ENCODE data around the gene VWF. TPM values are rescaled to one million over a fixed set of nuclear protein-coding genes. Genes with fewer than 3 reads are reported as not detected.

The VWF gene
- total and polyA plus RNA-seq, 2 donors (not counting 1 experiment from before 2014, with no cell fraction given): not detected

- no peaks in the 10 kb centered on the region for H3K36me3 ChIP-seq (replicated peaks in 1 of 2; ENCODE audit: control extremely low read depth in 1 of 2, control insufficient read depth in 1 of 2, extremely low read depth in 1 of 2, insufficient read depth in 2 of 2, low read length in 1 of 2)
- peaks cover 0 to 8% (median under 1%) of the 10 kb centered on the region in 4 experiments for H3K27me3 ChIP-seq (replicated peaks in 1 of 4; ENCODE audit: control extremely low read depth in 1 of 4, control insufficient read depth in 3 of 4, insufficient read depth in 4 of 4, low read length in 3 of 4)
- DNase-seq: no peak
- H3K4me1 ChIP-seq (ENCODE audit: control insufficient read depth in 2 of 2, insufficient read depth in 2 of 2, low read length in 2 of 2): no peaks in the 10 kb centered on the region
- TF ChIP-seq EZH2 (IDR thresholded peaks at IDR 0.05; ENCODE audit: borderline replicate concordance, insufficient read depth, low read depth, low read length, poor library complexity, severe bottlenecking): no peak
- no peak for TF ChIP-seq CTCF (IDR thresholded peaks at IDR 0.05)
- intact Hi-C loops (cut with micrococcal nuclease): no loop called here
- no peak overlapping the region for H3K4me3 ChIP-seq (ENCODE audit: control extremely low read depth in 1 of 5, extremely low read depth in 1 of 5, insufficient read depth in 1 of 5, low read depth in 2 of 5, low read length in 4 of 5)
- Mint-ChIP-seq H3K9me3 (ENCODE audit: insufficient read depth) (no peaks in the 10 kb centered on the region), H3K4me1 (no peaks in the 10 kb centered on the region), H3K4me3 (no peak overlapping the region), H3K27ac (no peak overlapping the region), H3K27me3 (peaks cover 36% of the 10 kb centered on the region)
- ChIA-PET CTCF (interaction anchor here (1.3 kb wide), 1 partner anchor 12 kb away, joined by 4 read pairs; no protein-coding TSS in a partner anchor), POLR2A (no interaction called here)
- H4K20me1 ChIP-seq (ENCODE audit: control insufficient read depth, insufficient read depth, low read length, poor library complexity, severe bottlenecking): no peaks in the 10 kb centered on the region
- no peaks in the 10 kb centered on the region for H3K9me3 ChIP-seq (ENCODE audit: control extremely low read depth in 1 of 3, control insufficient read depth in 2 of 3, insufficient read depth in 1 of 3, low read length in 2 of 3)
- no peak overlapping the region for H3K27ac ChIP-seq (ENCODE audit: low read length in 2 of 2)
- H2AFZ ChIP-seq (ENCODE audit: insufficient read depth, low read depth, low read length, poor library complexity, severe bottlenecking): no peak overlapping the region
- no peaks in the 10 kb centered on the region for H3K79me2 ChIP-seq (ENCODE audit: control insufficient read depth, insufficient read depth, low read length)
- no peak overlapping the region for H3K9ac ChIP-seq (ENCODE audit: low read length)
- no peak for ATAC-seq (ENCODE audit: low read depth)
- H3K4me2 ChIP-seq (replicated peaks; ENCODE audit: low read depth, low read length, poor library complexity, severe bottlenecking): no peak overlapping the region
Measured at GRCh38 chr12:6049587-6049986, 74.9 kb downstream of the VWF start.

GRCh38 chr12:6047249-6048237 is 76.9 kb downstream of the VWF start:
- ChIA-PET CTCF (interaction anchor here (1.0 to 2.0 kb wide), 3 partner anchors 10 to 60 kb away, joined by 3 to 9 read pairs (median 3); no protein-coding TSS in a partner anchor), POLR2A (no interaction called here)
- Mint-ChIP-seq H3K27me3 (peaks cover 44% of the 10 kb centered on the region), H3K27ac (no peak overlapping the region), H3K9me3 (ENCODE audit: insufficient read depth) (no peaks in the 10 kb centered on the region), H3K4me3 (no peak overlapping the region), H3K4me1 (no peaks in the 10 kb centered on the region)
- TF ChIP-seq EZH2 (IDR thresholded peaks at IDR 0.05; ENCODE audit: borderline replicate concordance, insufficient read depth, low read depth, low read length, poor library complexity, severe bottlenecking): no peak
- no peak for TF ChIP-seq CTCF (IDR thresholded peaks at IDR 0.05)
- DNase-seq (no peak), ATAC-seq (ENCODE audit: low read depth) (no peak)
- Histone ChIP-seq H3K4me3 (ENCODE audit: control extremely low read depth in 1 of 5, extremely low read depth in 1 of 5, insufficient read depth in 1 of 5, low read depth in 2 of 5, low read length in 4 of 5) (no peak overlapping the region), H3K9me3 (ENCODE audit: control extremely low read depth in 1 of 3, control insufficient read depth in 2 of 3, insufficient read depth in 1 of 3, low read length in 2 of 3) (no peaks in the 10 kb centered on the region), H3K79me2 (ENCODE audit: control insufficient read depth, insufficient read depth, low read length) (no peaks in the 10 kb centered on the region), H3K36me3 (replicated peaks in 1 of 2; ENCODE audit: control extremely low read depth in 1 of 2, control insufficient read depth in 1 of 2, extremely low read depth in 1 of 2, insufficient read depth in 2 of 2, low read length in 1 of 2) (no peaks in the 10 kb centered on the region), H3K27ac (ENCODE audit: low read length in 2 of 2) (no peak overlapping the region), H3K4me1 (ENCODE audit: control insufficient read depth in 2 of 2, insufficient read depth in 2 of 2, low read length in 2 of 2) (no peaks in the 10 kb centered on the region), H2AFZ (ENCODE audit: insufficient read depth, low read depth, low read length, poor library complexity, severe bottlenecking) (no peak overlapping the region), H3K9ac (ENCODE audit: low read length) (no peak overlapping the region), H3K27me3 (replicated peaks in 1 of 4; ENCODE audit: control extremely low read depth in 1 of 4, control insufficient read depth in 3 of 4, insufficient read depth in 4 of 4, low read length in 3 of 4) (peaks cover 0 to 9% (median under 1%) of the 10 kb centered on the region in 4 experiments), H4K20me1 (ENCODE audit: control insufficient read depth, insufficient read depth, low read length, poor library complexity, severe bottlenecking) (no peaks in the 10 kb centered on the region), H3K4me2 (replicated peaks; ENCODE audit: low read depth, low read length, poor library complexity, severe bottlenecking) (no peak overlapping the region)
- 87% methylated on average over 10 of the region's 13 CpGs for WGBS (ENCODE audit: insufficient coverage)
- intact Hi-C loops (cut with micrococcal nuclease): no loop called here
